ENCODE measurements around the gene RNF20. TPM values are rescaled to one million over a fixed set of nuclear protein-coding genes. Genes with fewer than 3 reads are reported as not detected.

Gene RNF20
- total and polyA plus RNA-seq, 7 donors, result 8.4 to 47.1 (median 27.2) TPM

DNA sequence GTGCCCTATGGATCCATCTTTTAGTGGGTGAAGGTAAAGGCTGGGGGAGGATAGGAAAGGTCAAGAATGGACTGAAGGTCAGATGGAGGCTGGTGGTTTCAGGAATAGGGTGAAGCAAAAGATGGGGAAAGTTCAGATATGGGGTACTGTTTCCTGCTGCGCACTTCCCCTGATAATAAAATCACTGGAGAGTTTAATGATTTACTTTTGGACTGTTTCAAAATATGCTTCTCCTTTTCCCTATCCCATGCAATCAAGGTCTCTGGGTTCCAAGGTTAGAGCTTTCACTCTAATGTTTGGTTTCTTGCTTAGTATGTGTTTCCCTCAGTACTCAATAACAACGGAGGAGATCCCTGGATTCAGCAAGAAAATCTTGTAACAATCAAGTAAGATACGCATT lies 71.9 kb downstream of the RNF20 start:
- Histone ChIP-seq H3K27ac (no peak overlapping the region), H3K36me3 (no peaks in the 10 kb centered on the region), H3K27me3 (no peaks in the 10 kb centered on the region), H3K4me3 (no peak overlapping the region), H3K4me1 (peaks cover 0 to 4% (median 0%) of the 10 kb centered on the region in 4 donors), H3K9me3 (no peaks in the 10 kb centered on the region)
- intact Hi-C loops (cut with DNase I), result no loop called here
- no peak for TF ChIP-seq POLR2A (IDR thresholded peaks at IDR 0.05)
- no peak for TF ChIP-seq EP300 (IDR thresholded peaks at IDR 0.05)
- TF ChIP-seq POLR2AphosphoS5 (IDR thresholded peaks at IDR 0.05), result no peak
- TF ChIP-seq, protein P1, sequence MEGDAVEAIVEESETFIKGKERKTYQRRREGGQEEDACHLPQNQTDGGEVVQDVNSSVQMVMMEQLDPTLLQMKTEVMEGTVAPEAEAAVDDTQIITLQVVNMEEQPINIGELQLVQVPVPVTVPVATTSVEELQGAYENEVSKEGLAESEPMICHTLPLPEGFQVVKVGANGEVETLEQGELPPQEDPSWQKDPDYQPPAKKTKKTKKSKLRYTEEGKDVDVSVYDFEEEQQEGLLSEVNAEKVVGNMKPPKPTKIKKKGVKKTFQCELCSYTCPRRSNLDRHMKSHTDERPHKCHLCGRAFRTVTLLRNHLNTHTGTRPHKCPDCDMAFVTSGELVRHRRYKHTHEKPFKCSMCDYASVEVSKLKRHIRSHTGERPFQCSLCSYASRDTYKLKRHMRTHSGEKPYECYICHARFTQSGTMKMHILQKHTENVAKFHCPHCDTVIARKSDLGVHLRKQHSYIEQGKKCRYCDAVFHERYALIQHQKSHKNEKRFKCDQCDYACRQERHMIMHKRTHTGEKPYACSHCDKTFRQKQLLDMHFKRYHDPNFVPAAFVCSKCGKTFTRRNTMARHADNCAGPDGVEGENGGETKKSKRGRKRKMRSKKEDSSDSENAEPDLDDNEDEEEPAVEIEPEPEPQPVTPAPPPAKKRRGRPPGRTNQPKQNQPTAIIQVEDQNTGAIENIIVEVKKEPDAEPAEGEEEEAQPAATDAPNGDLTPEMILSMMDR (IDR thresholded peaks at IDR 0.05), result no peak
- WGBS, 2 donors, result 37 to 81% methylated on average over 3 of the region's 3 CpGs
- no peak for DNase-seq

Small RNAs within 50 kb of the gene (small RNA-seq; reads per million reads assigned to genes)
- 0 reads per million in 3 donors for gene AL353621.1

Other genes starting within 250 kb of the RNF20 start
- gene BAAT, start 148.8 kb upstream of the RNF20 start, total RNA-seq, result not detected
- under 1 TPM in 1 of 3 donors, not detected in 2; 0.60 TPM for gene BAAT, start 148.8 kb upstream of the RNF20 start, polyA plus RNA-seq
- 10 to 100 TPM; 10.0 to 15.3 (median 12.3) TPM for gene MRPL50, start 135.2 kb upstream of the RNF20 start, total RNA-seq
- 1 to 10 TPM; 5.4 to 9.0 (median 9.0) TPM for gene MRPL50, start 135.2 kb upstream of the RNF20 start, polyA plus RNA-seq
- 10 to 100 TPM; 21.2 to 26.0 (median 24.1) TPM for gene ZNF189, start 135.0 kb upstream of the RNF20 start, total RNA-seq
- 1 to 10 TPM; 5.3 to 7.2 (median 6.9) TPM for gene ZNF189, start 135.0 kb upstream of the RNF20 start, polyA plus RNA-seq
- under 1 TPM in 2 of 4 donors, not detected in 2; 0.82 to 0.83 TPM for gene ALDOB, start 98.1 kb upstream of the RNF20 start, total RNA-seq
- 10 to 100 TPM in 1 of 3 donors, 1 to 10 TPM in 2; 1.1 to 40.5 (median 9.6) TPM for gene ALDOB, start 98.1 kb upstream of the RNF20 start, polyA plus RNA-seq
- not detected for gene PPP3R2, start 61.1 kb downstream of the RNF20 start, total RNA-seq
- gene PPP3R2, start 61.1 kb downstream of the RNF20 start, polyA plus RNA-seq, result under 1 TPM in 1 of 3 donors, not detected in 2; 0.01 TPM
- gene GRIN3A, start 204.8 kb downstream of the RNF20 start, total RNA-seq, result under 1 TPM in 3 of 4 donors, not detected in 1; under 0.01 to 0.36 (median 0.14) TPM
- gene GRIN3A, start 204.8 kb downstream of the RNF20 start, polyA plus RNA-seq, result 1 to 10 TPM in 1 of 3 donors, under 1 TPM in 2; under 0.01 to 1.2 (median 0.54) TPM